Skin of body (tissue), 2 donors: ENCODE results near the gene NOL9. TPM values are rescaled to one million over a fixed set of nuclear protein-coding genes. Genes with fewer than 3 reads are reported as not detected.
"Not testable (repeated sequence)": the region's sequence is repeated elsewhere in the genome, so short reads cannot be mapped to it uniquely, and the experiment has no call there.

Source experiments
- DNase-seq: peaks from one replicate; lab custom pipeline; 2025; lab: John Stamatoyannopoulos, UW
- total RNA-seq: library from RNA; depleted of rRNA; stranded (reverse); fragments of >200 nt; gene quantifications from one replicate; pipeline ENCODE4 v1.2.3, GENCODE V29; 2014

NOL9 gene
- total RNA-seq, 1 donor from 2014 or later = 16.5 TPM

GRCh38 chr1:6574025-6574620, 19.8 kb upstream of the NOL9 start:
- no peak for DNase-seq

- DNase-seq = no peak
Observed at GRCh38 chr1:6572653-6573383, 18.5 kb upstream of the NOL9 start.

- no peak for DNase-seq
Observed at GRCh38 chr1:6570987-6571386, 16.7 kb upstream of the NOL9 start.

- DNase-seq = no peak
Observed at GRCh38 chr1:6570100-6570499, 15.8 kb upstream of the NOL9 start.

- no peak for DNase-seq
Observed at GRCh38 chr1:6569033-6569432, 14.7 kb upstream of the NOL9 start.

GRCh38 chr1:6560267-6560666, 6.0 kb upstream of the NOL9 start:
- DNase-seq = peak; percentile 19

- not testable (repeated sequence) for DNase-seq
Observed at GRCh38 chr1:6559161-6559560, 4.8 kb upstream of the NOL9 start.

- DNase-seq = no peak
Observed at GRCh38 chr1:6557597-6557996, 3.3 kb upstream of the NOL9 start.

- no peak for DNase-seq
Observed at GRCh38 chr1:6554907-6555778, 830 bp upstream of the NOL9 start, which contains the start of gene TAS1R1. TSS of gene TAS1R1 (plus strand) at chr1:6555307. CDS start at chr1:6555374, 67 bp downstream.

GRCh38 chr1:6547301-6547700, 7.0 kb downstream of the NOL9 start:
- no peak for DNase-seq

- no peak for DNase-seq
Observed at GRCh38 chr1:6546326-6546725, 8.0 kb downstream of the NOL9 start.

GRCh38 chr1:6545276-6546112, 8.8 kb downstream of the NOL9 start:
- no peak for DNase-seq

GRCh38 chr1:6544831-6545230, 9.5 kb downstream of the NOL9 start:
- DNase-seq = no peak

GRCh38 chr1:6538956-6539355, 15.4 kb downstream of the NOL9 start:
- no peak for DNase-seq

- no peak for DNase-seq
Observed at GRCh38 chr1:6536291-6536690, 18.0 kb downstream of the NOL9 start.

GRCh38 chr1:6535214-6535613, 19.1 kb downstream of the NOL9 start:
- DNase-seq = no peak

- no peak for DNase-seq
Observed at GRCh38 chr1:6534248-6534822, 20.0 kb downstream of the NOL9 start.

GRCh38 chr1:6531996-6532395, 22.3 kb downstream of the NOL9 start:
- no peak for DNase-seq

- no peak for DNase-seq
Observed at GRCh38 chr1:6530504-6531160, 23.7 kb downstream of the NOL9 start.

- DNase-seq = no peak
Observed at GRCh38 chr1:6528492-6528891, 25.8 kb downstream of the NOL9 start.
